Neural cell (in vitro differentiated cells): ENCODE measurements around the gene ZNF335. TPM values are rescaled to one million over a fixed set of nuclear protein-coding genes. Genes with fewer than 3 reads are reported as not detected.
A peak's percentile ranks its signal among the peaks of the same experiment; 100 is the strongest.

Experiments
- H2AFZ ChIP-seq: fragments of 200-600, 300-800 bp; sonication (generic), shearing (Covaris generic); 2 replicates; pipeline ENCODE4 v1.6.0; 2014; ENCODE audit warnings: low read depth, mild to moderate bottlenecking, antibody characterized with exemption, low read length, moderate library complexity
- H3F3A ChIP-seq: fragments of 200-600 bp; shearing (Covaris generic); 2 replicates; pipeline ENCODE4 v1.6.1; 2016; ENCODE audit warnings: mild to moderate bottlenecking, moderate library complexity, mixed read lengths, antibody characterized with exemption, low read length; ENCODE audit not compliant: insufficient read depth, poor library complexity, severe bottlenecking
- H3K27ac ChIP-seq: fragments of 200-600, 300-800 bp; sonication (generic), shearing (Covaris generic); 2 replicates; pipeline ENCODE4 v1.5.1; 2014; ENCODE audit warnings: mild to moderate bottlenecking, low read length, moderate library complexity
- H3K27me3 ChIP-seq: fragments of 300-800, 200-600 bp; sonication (generic), shearing (Covaris generic); 2 replicates; pipeline ENCODE4 v1.6.0; 2014; ENCODE audit warnings: mild to moderate bottlenecking, low read depth, low read length, moderate library complexity; ENCODE audit not compliant: insufficient read depth
- H3K36me3 ChIP-seq: fragments of 300-800, 200-600 bp; sonication (generic), shearing (Covaris generic); 2 replicates; pipeline ENCODE4 v1.5.1; 2014; ENCODE audit warnings: mild to moderate bottlenecking, antibody characterized with exemption, low read length, moderate library complexity; ENCODE audit not compliant: insufficient read depth
- H3K4me2 ChIP-seq: fragments of 300-800, 200-600 bp; sonication (generic), shearing (Covaris generic); 2 replicates; pipeline ENCODE4 v1.6.0; 2014; ENCODE audit warnings: mild to moderate bottlenecking, low read length
- H3K4me3 ChIP-seq: fragments of 300-800, 200-600 bp; sonication (generic), shearing (Covaris generic); 2 replicates; pipeline ENCODE4 v1.5.1; 2014; ENCODE audit warnings: mild to moderate bottlenecking, low read length, moderate library complexity
- H3K79me2 ChIP-seq: fragments of 200-600 bp; shearing (Covaris generic); replicated peaks from 2 replicates; pipeline ENCODE4 v1.6.0; 2014; ENCODE audit warnings: mild to moderate bottlenecking, low read length, moderate library complexity; ENCODE audit not compliant: insufficient read depth
- H3K9ac ChIP-seq: fragments of 300-800, 200-600 bp; sonication (generic), shearing (Covaris generic); 2 replicates; pipeline ENCODE4 v1.6.1; 2016; ENCODE audit warnings: mild to moderate bottlenecking, low read length, mixed read lengths
- H3K9me2 ChIP-seq: fragments of 200-600 bp; shearing (Covaris generic); 2 replicates; pipeline ENCODE4 v1.6.1; 2016; ENCODE audit warnings: mild to moderate bottlenecking, low read length, mixed read lengths; ENCODE audit not compliant: insufficient read depth
- H3K9me3 ChIP-seq: fragments of 200-600, 300-800 bp; sonication (generic), shearing (Covaris generic); 2 replicates; pipeline ENCODE4 v1.6.1; 2016; ENCODE audit warnings: mild to moderate bottlenecking, mixed run types, low read length, moderate library complexity, mixed read lengths
- H4K20me1 ChIP-seq: fragments of 200-600 bp; shearing (Covaris generic); 2 replicates; pipeline ENCODE4 v1.6.1; 2016; ENCODE audit warnings: mild to moderate bottlenecking, mixed run types; ENCODE audit not compliant: insufficient read depth
- EP300 ChIP-seq: fragments of 450-650 bp; conservative IDR thresholded peaks from 2 replicates; pipeline ENCODE4 v1.6.1; 2014; ENCODE audit warnings: antibody characterized with exemption, mild to moderate bottlenecking, moderate library complexity; ENCODE audit not compliant: poor library complexity, severe bottlenecking
- MXI1 ChIP-seq: fragments of 450-650 bp; conservative IDR thresholded peaks from 2 replicates; pipeline ENCODE4 v1.6.1; 2014; ENCODE audit warnings: antibody characterized with exemption, mild to moderate bottlenecking; ENCODE audit not compliant: poor library complexity, severe bottlenecking
- POLR2AphosphoS5 ChIP-seq: IDR thresholded peaks from 2 replicates; pipeline ENCODE4 v1.6.1; 2012
- RAD21 ChIP-seq: fragments of 450-650 bp; conservative IDR thresholded peaks from 2 replicates; pipeline ENCODE4 v1.6.1; 2014; ENCODE audit warnings: antibody characterized with exemption, mild to moderate bottlenecking, moderate library complexity
- REST ChIP-seq: IDR thresholded peaks from 2 replicates; pipeline ENCODE4 v1.6.1; 2012; ENCODE audit warnings: borderline replicate concordance
- SMC3 ChIP-seq: fragments of 450-650 bp; conservative IDR thresholded peaks from 2 replicates; pipeline ENCODE4 v1.6.1; 2014; ENCODE audit warnings: antibody characterized with exemption, mild to moderate bottlenecking, moderate library complexity; ENCODE audit not compliant: poor library complexity
- TAF1 ChIP-seq: IDR thresholded peaks from 2 replicates; pipeline ENCODE4 v1.6.1; 2012; ENCODE audit warnings: low read depth
- polyA plus RNA-seq: library from polyadenylated mRNA; depleted of rRNA; stranded (reverse); fragments of >200 nt; gene quantifications from 2 replicates; pipeline ENCODE4 v1.2.3, GENCODE V29; 2014
- TF ChIP-seq, protein P1 (sequence below): fragments of 450-650 bp; IDR thresholded peaks from 2 replicates; pipeline ENCODE4 v1.5.1; 2014; ENCODE audit warnings: antibody characterized with exemption, mild to moderate bottlenecking, moderate library complexity; ENCODE audit not compliant: poor library complexity, severe bottlenecking

Gene ZNF335
- polyA plus RNA-seq, 1 donor from 2014 or later: 12.8 TPM

GRCh38 chr20:45935416-45936046 lies 36.5 kb downstream of the ZNF335 start:
- Histone ChIP-seq H4K20me1 (no peaks in the 10 kb centered on the region), H3K4me2 (peak overlapping the region; percentile 100), H3K27ac (peak overlapping the region; percentile 66), H3K79me2 (peaks cover 21% of the 10 kb centered on the region), H3F3A (no peaks in the 10 kb centered on the region), H2AFZ (peak overlapping the region; percentile 56), H3K9ac (peak overlapping the region; percentile 74), H3K9me2 (no peaks in the 10 kb centered on the region), H3K9me3 (no peaks in the 10 kb centered on the region), H3K27me3 (no peaks in the 10 kb centered on the region), H3K4me3 (peak overlapping the region; percentile 74), H3K36me3 (no peaks in the 10 kb centered on the region)
- TF ChIP-seq, protein P1, sequence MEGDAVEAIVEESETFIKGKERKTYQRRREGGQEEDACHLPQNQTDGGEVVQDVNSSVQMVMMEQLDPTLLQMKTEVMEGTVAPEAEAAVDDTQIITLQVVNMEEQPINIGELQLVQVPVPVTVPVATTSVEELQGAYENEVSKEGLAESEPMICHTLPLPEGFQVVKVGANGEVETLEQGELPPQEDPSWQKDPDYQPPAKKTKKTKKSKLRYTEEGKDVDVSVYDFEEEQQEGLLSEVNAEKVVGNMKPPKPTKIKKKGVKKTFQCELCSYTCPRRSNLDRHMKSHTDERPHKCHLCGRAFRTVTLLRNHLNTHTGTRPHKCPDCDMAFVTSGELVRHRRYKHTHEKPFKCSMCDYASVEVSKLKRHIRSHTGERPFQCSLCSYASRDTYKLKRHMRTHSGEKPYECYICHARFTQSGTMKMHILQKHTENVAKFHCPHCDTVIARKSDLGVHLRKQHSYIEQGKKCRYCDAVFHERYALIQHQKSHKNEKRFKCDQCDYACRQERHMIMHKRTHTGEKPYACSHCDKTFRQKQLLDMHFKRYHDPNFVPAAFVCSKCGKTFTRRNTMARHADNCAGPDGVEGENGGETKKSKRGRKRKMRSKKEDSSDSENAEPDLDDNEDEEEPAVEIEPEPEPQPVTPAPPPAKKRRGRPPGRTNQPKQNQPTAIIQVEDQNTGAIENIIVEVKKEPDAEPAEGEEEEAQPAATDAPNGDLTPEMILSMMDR: no peak
- TF ChIP-seq SMC3 (peak; percentile 38), TAF1 (no peak), MXI1 (peak; percentile 89)

GRCh38 chr20:45934586-45935415 lies 37.2 kb downstream of the ZNF335 start, which contains the start of gene PCIF1:
Gene PCIF1, plus strand, starts transcription at chr20:45934683. Its CDS starts 4,317 bp downstream, at chr20:45939000.
- Histone ChIP-seq H3K27me3 (no peaks in the 10 kb centered on the region), H3K4me3 (peak within 1 kb of the TSS; percentile 93), H3K9me3 (no peaks in the 10 kb centered on the region), H2AFZ (peak within 1 kb of the TSS; percentile 91), H3K4me2 (peak within 1 kb of the TSS; percentile 100), H3K9me2 (no peaks in the 10 kb centered on the region), H4K20me1 (no peaks in the 10 kb centered on the region), H3K27ac (peak within 1 kb of the TSS; percentile 100), H3F3A (no peaks in the 10 kb centered on the region), H3K9ac (peak within 1 kb of the TSS; percentile 100), H3K79me2 (peaks cover 21% of the 10 kb centered on the region), H3K36me3 (no peaks in the 10 kb centered on the region)
- peak; percentile 34 for TF ChIP-seq MXI1
- TF ChIP-seq REST: peak; percentile 100
- no peak for TF ChIP-seq SMC3
- peak; percentile 52 for TF ChIP-seq EP300
- peak; percentile 29 for TF ChIP-seq RAD21
- peak; percentile 99 for TF ChIP-seq POLR2AphosphoS5
- TF ChIP-seq, protein P1: no peak
- peak; percentile 100 for TF ChIP-seq TAF1
